ENCODE results near the gene DPYD.
"Not testable (repeated sequence)": the region's sequence is repeated elsewhere in the genome, so short reads cannot be mapped to it uniquely, and the experiment has no call there.

DPYD gene

DNA sequence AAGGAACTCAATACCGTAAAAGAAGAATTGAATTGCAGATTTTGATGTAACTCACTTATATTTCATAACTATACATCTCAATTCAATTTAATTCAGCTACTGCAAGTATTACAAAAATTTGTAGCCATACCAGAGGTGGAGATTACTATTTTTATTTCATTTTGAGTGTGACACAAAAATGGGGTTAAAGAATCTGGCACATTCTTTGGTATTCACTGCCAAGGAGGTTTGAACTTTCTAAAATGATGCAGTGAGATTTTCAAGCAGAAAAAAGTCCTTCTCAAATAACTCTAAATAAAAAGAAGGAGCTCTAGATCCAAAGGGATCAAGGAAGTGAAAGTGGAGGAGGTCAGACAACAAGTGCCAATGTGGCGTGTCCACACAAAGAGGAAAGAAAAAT is 569.0 kb downstream of the DPYD start:
- no peak for TF ChIP-seq CTCF (conservative IDR thresholded peaks at IDR 0.05; ENCODE audit: low read depth, low read length)
- Histone ChIP-seq H3K27ac (no peak overlapping the region), H4K20me1 (ENCODE audit: insufficient read depth) (no peaks in the 10 kb centered on the region), H3K4me1 (ENCODE audit: low read depth, poor library complexity, severe bottlenecking) (no peaks in the 10 kb centered on the region), H3K4me3 (IDR thresholded peaks at IDR 0.05; ENCODE audit: insufficient read depth, low read depth, low read length) (no peak overlapping the region), H3K79me2 (ENCODE audit: insufficient read depth, low read depth) (no peaks in the 10 kb centered on the region), H2AFZ (ENCODE audit: low read depth) (no peak overlapping the region), H3K4me2 (no peak overlapping the region), H3K36me3 (ENCODE audit: insufficient read depth) (no peaks in the 10 kb centered on the region), H3K9ac (no peak overlapping the region), H3K27me3 (ENCODE audit: insufficient read depth, low read depth) (no peaks in the 10 kb centered on the region)

GRCh38 chr1:97350662-97351061 is 570.2 kb downstream of the DPYD start:
- TF ChIP-seq CTCF (conservative IDR thresholded peaks at IDR 0.05; ENCODE audit: low read depth, low read length): no peak
- Histone ChIP-seq H3K4me3 (IDR thresholded peaks at IDR 0.05; ENCODE audit: insufficient read depth, low read depth, low read length) (no peak overlapping the region), H3K27ac (no peak overlapping the region), H2AFZ (ENCODE audit: low read depth) (no peak overlapping the region), H3K27me3 (ENCODE audit: insufficient read depth, low read depth) (no peaks in the 10 kb centered on the region), H3K79me2 (ENCODE audit: insufficient read depth, low read depth) (no peaks in the 10 kb centered on the region), H3K4me1 (ENCODE audit: low read depth, poor library complexity, severe bottlenecking) (no peaks in the 10 kb centered on the region), H3K9ac (no peak overlapping the region), H4K20me1 (ENCODE audit: insufficient read depth) (no peaks in the 10 kb centered on the region), H3K4me2 (no peak overlapping the region), H3K36me3 (ENCODE audit: insufficient read depth) (no peaks in the 10 kb centered on the region)

DNA sequence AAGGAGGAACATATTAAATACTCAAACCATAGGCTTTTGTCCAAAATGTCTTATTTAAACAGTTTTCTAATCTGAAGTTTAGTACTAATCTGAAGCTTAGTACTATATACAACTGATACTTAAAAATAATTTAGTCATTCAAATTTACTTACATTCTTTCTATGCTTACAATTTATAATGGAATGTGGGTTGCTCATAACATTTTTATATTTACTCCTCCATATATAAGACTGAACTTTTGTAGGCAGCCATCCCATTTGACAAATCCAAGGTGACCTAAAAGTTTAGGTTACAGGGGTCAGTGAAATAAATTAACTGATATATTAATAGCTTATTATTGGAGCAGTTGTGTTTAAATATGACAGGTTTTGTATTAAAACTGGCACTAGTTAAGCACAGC is 570.6 kb downstream of the DPYD start:
- Histone ChIP-seq H3K4me1 (ENCODE audit: low read depth, poor library complexity, severe bottlenecking) (no peaks in the 10 kb centered on the region), H3K4me3 (IDR thresholded peaks at IDR 0.05; ENCODE audit: insufficient read depth, low read depth, low read length) (no peak overlapping the region), H3K4me2 (no peak overlapping the region), H3K27ac (no peak overlapping the region), H4K20me1 (ENCODE audit: insufficient read depth) (no peaks in the 10 kb centered on the region), H2AFZ (ENCODE audit: low read depth) (no peak overlapping the region), H3K27me3 (ENCODE audit: insufficient read depth, low read depth) (no peaks in the 10 kb centered on the region), H3K9ac (no peak overlapping the region), H3K79me2 (ENCODE audit: insufficient read depth, low read depth) (no peaks in the 10 kb centered on the region), H3K36me3 (ENCODE audit: insufficient read depth) (no peaks in the 10 kb centered on the region)
- TF ChIP-seq CTCF (conservative IDR thresholded peaks at IDR 0.05; ENCODE audit: low read depth, low read length): no peak

- H3K4me3 ChIP-seq (IDR thresholded peaks at IDR 0.05; ENCODE audit: insufficient read depth, low read depth, low read length); H4K20me1 ChIP-seq (ENCODE audit: insufficient read depth); H2AFZ ChIP-seq (ENCODE audit: low read depth); H3K27me3 ChIP-seq (ENCODE audit: insufficient read depth, low read depth); H3K4me2 ChIP-seq; H3K36me3 ChIP-seq (ENCODE audit: insufficient read depth); H3K9ac ChIP-seq; H3K4me1 ChIP-seq (ENCODE audit: low read depth, poor library complexity, severe bottlenecking); H3K27ac ChIP-seq; H3K79me2 ChIP-seq (ENCODE audit: insufficient read depth, low read depth): not testable (repeated sequence)
These were observed 571.0 kb downstream of the DPYD start for GRCh38 chr1:97349794-97350193.

GRCh38 chr1:97348599-97349265 is 572.1 kb downstream of the DPYD start:
- H3K27me3 ChIP-seq (ENCODE audit: insufficient read depth, low read depth): no peaks in the 10 kb centered on the region
- no peak overlapping the region for H3K4me2 ChIP-seq
- no peaks in the 10 kb centered on the region for H4K20me1 ChIP-seq (ENCODE audit: insufficient read depth)
- no peaks in the 10 kb centered on the region for H3K4me1 ChIP-seq (ENCODE audit: low read depth, poor library complexity, severe bottlenecking)
- no peaks in the 10 kb centered on the region for H3K79me2 ChIP-seq (ENCODE audit: insufficient read depth, low read depth)
- H3K27ac ChIP-seq: no peak overlapping the region
- TF ChIP-seq CTCF (conservative IDR thresholded peaks at IDR 0.05; ENCODE audit: low read depth, low read length): no peak
- H2AFZ ChIP-seq (ENCODE audit: low read depth): no peak overlapping the region
- H3K36me3 ChIP-seq (ENCODE audit: insufficient read depth): no peaks in the 10 kb centered on the region
- no peak overlapping the region for H3K4me3 ChIP-seq (IDR thresholded peaks at IDR 0.05; ENCODE audit: insufficient read depth, low read depth, low read length)
- no peak overlapping the region for H3K9ac ChIP-seq
